HepG2 (cell line): ENCODE data around the gene CAMK1. TPM values are rescaled to one million over a fixed set of nuclear protein-coding genes. Genes with fewer than 3 reads are reported as not detected.

ENCODE experiments used
- CBFB ChIP-seq: sonication (generic); formaldehyde crosslinking; IDR thresholded peaks from 2 replicates; pipeline ENCODE4 v1.4.0; 2020; ENCODE audit warnings: missing genetic modification reagents
- ETV6 ChIP-seq: sonication (generic); formaldehyde crosslinking; conservative IDR thresholded peaks from 2 replicates; pipeline ENCODE4 v1.4.0; 2020; ENCODE audit warnings: missing genetic modification reagents
- HOXD1 ChIP-seq: sonication (generic); formaldehyde crosslinking; IDR thresholded peaks from 2 replicates; pipeline ENCODE4 v1.5.0; 2020; ENCODE audit warnings: missing genetic modification reagents
- IKZF1 ChIP-seq: fragments of 450-650 bp; IDR thresholded peaks from 2 replicates; pipeline ENCODE4 v1.7.1; 2016
- NFIB ChIP-seq: sonication (generic); formaldehyde crosslinking; IDR thresholded peaks from 2 replicates; pipeline ENCODE4 v1.9.0; 2021; ENCODE audit warnings: missing genetic modification reagents, mild to moderate bottlenecking, borderline replicate concordance
- STAG1 ChIP-seq: sonication (generic); formaldehyde crosslinking; IDR thresholded peaks from 2 replicates; pipeline ENCODE4 v1.4.0; 2020; ENCODE audit warnings: missing genetic modification reagents
- ZNF224 ChIP-seq: sonication (generic); formaldehyde crosslinking; IDR thresholded peaks from 2 replicates; pipeline ENCODE4 v1.5.0; 2020; ENCODE audit warnings: mild to moderate bottlenecking, missing genetic modification reagents
- ZNF501 ChIP-seq: sonication (generic); formaldehyde crosslinking; IDR thresholded peaks from 2 replicates; pipeline ENCODE4 v1.5.1; 2020; ENCODE audit warnings: mild to moderate bottlenecking, moderate library complexity, missing genetic modification reagents
- ZNF570 ChIP-seq: sonication (generic); formaldehyde crosslinking; IDR thresholded peaks from 2 replicates; pipeline ENCODE4 v1.4.0; 2020; ENCODE audit warnings: mild to moderate bottlenecking, missing genetic modification reagents, borderline replicate concordance
- ZNF747 ChIP-seq: sonication (generic); formaldehyde crosslinking; IDR thresholded peaks from 2 replicates; pipeline ENCODE4 v1.8.1; 2023; ENCODE audit warnings: missing genetic modification reagents, mild to moderate bottlenecking, borderline replicate concordance
- polyA plus RNA-seq, 8 experiments: library from polyadenylated mRNA; depleted of rRNA in 3 of 8; stranded (reverse) in 7 of 8; unstranded in 1 of 8; fragments of >200 nt; fragmentation: Illumina TruSeq in 4 of 8; extraction: Trizol in 4 of 8; gene quantifications; 2 replicates each; pipeline versions ENCODE4 v1.2.1 to v1.2.3, GENCODE V29; 2011 to 2016; ENCODE audit warnings: low read depth in 4 of 8, missing spikeins in 1 of 8, mixed read lengths in 1 of 8; ENCODE audit not compliant: insufficient read depth in 1 of 8
- total RNA-seq, 5 experiments: library from RNA; depleted of rRNA; stranded (reverse); fragments of >200 nt; fragmentation: Illumina TruSeq; extraction: Trizol; gene quantifications; 2 replicates each; pipeline ENCODE4 v1.2.3, GENCODE V29; 2016; ENCODE audit warnings: low read depth in 1 of 5
- TF ChIP-seq, protein P1 (sequence below): sonication (generic); formaldehyde crosslinking; IDR thresholded peaks from 2 replicates; pipeline ENCODE4 v1.5.0; 2020; ENCODE audit warnings: missing genetic modification reagents, mild to moderate bottlenecking, borderline replicate concordance
- TF ChIP-seq, protein P2 (sequence below): sonication (generic); formaldehyde crosslinking; IDR thresholded peaks from 2 replicates; pipeline ENCODE4 v1.5.1; 2020; ENCODE audit warnings: mild to moderate bottlenecking, missing genetic modification reagents, moderate library complexity
- TF ChIP-seq, protein P3 (sequence below): sonication (generic); formaldehyde crosslinking; IDR thresholded peaks from 2 replicates; pipeline ENCODE4 v1.4.0; 2020; ENCODE audit warnings: mild to moderate bottlenecking, missing genetic modification reagents
- TF ChIP-seq, protein P4 (sequence below): sonication (generic); formaldehyde crosslinking; IDR thresholded peaks from 2 replicates; pipeline ENCODE4 v1.5.1; 2020; ENCODE audit warnings: missing genetic modification reagents, mild to moderate bottlenecking, borderline replicate concordance
- TF ChIP-seq, protein P5 (sequence below): sonication (generic); formaldehyde crosslinking; IDR thresholded peaks from 2 replicates; pipeline ENCODE4 v1.8.0; 2022; ENCODE audit warnings: mild to moderate bottlenecking, missing genetic modification reagents, borderline replicate concordance

The CAMK1 gene
- total and polyA plus RNA-seq, 2 of the 13 experiments (the other 11 are each of a cell fraction or from before 2014, with no cell fraction given) = 26.4 to 53.3 TPM

DNA sequence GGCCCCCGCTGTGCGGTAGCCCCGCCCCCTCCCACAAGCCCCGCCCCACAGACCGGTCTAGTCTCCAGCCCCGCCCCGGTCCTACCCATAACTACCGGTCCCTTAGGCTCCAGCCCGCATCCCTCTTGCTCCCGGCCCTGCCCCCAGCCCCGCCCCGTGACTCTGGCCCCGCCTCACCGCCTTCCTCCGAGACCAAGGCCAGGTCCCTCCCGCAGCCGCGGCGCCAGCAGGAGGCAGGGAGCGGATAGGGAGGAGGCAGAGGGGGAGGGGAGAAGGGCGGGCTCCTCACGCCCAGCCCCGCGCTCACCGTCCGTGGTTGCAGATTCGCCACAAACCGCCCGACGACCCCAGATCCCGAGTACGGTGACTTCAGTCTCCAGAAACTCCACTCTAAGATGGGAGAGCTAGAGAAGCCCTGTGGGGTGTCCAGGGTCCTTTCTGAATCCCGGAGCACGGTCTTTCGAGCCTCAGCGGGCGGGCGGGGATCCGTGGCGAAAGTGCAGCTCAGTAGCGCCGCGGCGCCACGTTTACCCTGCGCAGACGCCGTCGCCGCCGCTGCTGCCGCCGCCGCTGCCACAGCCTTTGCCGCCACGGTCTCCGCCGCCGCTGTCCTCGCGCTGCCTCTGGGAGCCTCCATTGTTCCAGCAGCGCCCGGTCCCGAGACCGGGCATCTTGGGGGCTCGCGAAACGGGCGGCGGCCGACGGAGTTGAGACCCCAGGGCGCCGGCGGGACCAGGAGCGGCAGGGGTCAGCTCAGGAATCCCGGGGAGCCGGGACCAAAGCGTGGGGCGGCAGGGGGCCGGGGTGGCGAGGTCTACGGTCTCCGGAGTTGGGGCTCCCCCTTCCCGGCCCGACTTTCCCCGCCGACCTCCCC, 38.3 kb downstream of the CAMK1 start, which contains the start of gene BRPF1 (continued):
- TF ChIP-seq ZNF747 (CRISPR knock-in tag) (peak; percentile 72; the same call in 1 of the 2 replicates), STAG1 (CRISPR knock-in tag) (no peak), ZNF501 (CRISPR knock-in tag) (peak; percentile 87), IKZF1 (no peak), ZNF570 (no peak), HOXD1 (CRISPR knock-in tag) (no peak; the same call in 1 of the 2 replicates), CBFB (CRISPR knock-in tag) (peak; percentile 76; the same call in 1 of the 2 replicates), ZNF224 (CRISPR knock-in tag) (no peak), ETV6 (0 out of 2 replicates have a peak, but pooled peaks have one; percentile 40), NFIB (no peak)
- TF ChIP-seq, protein P1, sequence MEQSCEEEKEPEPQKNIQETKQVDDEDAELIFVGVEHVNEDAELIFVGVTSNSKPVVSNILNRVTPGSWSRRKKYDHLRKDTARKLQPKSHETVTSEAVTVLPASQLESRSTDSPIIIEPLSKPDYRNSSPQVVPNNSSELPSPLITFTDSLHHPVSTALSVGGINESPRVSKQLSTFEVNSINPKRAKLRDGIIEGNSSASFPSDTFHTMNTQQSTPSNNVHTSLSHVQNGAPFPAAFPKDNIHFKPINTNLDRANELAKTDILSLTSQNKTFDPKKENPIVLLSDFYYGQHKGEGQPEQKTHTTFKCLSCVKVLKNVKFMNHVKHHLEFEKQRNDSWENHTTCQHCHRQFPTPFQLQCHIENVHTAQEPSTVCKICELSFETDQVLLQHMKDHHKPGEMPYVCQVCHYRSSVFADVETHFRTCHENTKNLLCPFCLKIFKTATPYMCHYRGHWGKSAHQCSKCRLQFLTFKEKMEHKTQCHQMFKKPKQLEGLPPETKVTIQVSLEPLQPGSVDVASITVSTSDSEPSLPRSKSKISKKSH (CRISPR knock-in tag) = peak; percentile 64; the same call in 1 of the 2 replicates
- TF ChIP-seq, protein P2, sequence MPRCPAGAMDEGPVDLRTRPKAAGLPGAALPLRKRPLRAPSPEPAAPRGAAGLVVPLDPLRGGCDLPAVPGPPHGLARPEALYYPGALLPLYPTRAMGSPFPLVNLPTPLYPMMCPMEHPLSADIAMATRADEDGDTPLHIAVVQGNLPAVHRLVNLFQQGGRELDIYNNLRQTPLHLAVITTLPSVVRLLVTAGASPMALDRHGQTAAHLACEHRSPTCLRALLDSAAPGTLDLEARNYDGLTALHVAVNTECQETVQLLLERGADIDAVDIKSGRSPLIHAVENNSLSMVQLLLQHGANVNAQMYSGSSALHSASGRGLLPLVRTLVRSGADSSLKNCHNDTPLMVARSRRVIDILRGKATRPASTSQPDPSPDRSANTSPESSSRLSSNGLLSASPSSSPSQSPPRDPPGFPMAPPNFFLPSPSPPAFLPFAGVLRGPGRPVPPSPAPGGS (CRISPR knock-in tag) = no peak; the same call in 1 of the 2 replicates
- TF ChIP-seq, protein P3, sequence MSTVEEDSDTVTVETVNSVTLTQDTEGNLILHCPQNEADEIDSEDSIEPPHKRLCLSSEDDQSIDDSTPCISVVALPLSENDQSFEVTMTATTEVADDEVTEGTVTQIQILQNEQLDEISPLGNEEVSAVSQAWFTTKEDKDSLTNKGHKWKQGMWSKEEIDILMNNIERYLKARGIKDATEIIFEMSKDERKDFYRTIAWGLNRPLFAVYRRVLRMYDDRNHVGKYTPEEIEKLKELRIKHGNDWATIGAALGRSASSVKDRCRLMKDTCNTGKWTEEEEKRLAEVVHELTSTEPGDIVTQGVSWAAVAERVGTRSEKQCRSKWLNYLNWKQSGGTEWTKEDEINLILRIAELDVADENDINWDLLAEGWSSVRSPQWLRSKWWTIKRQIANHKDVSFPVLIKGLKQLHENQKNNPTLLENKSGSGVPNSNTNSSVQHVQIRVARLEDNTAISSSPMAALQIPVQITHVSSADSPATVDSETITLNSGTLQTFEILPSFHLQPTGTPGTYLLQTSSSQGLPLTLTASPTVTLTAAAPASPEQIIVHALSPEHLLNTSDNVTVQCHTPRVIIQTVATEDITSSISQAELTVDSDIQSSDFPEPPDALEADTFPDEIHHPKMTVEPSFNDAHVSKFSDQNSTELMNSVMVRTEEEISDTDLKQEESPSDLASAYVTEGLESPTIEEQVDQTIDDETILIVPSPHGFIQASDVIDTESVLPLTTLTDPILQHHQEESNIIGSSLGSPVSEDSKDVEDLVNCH (CRISPR knock-in tag) = no peak
- TF ChIP-seq, protein P4, sequence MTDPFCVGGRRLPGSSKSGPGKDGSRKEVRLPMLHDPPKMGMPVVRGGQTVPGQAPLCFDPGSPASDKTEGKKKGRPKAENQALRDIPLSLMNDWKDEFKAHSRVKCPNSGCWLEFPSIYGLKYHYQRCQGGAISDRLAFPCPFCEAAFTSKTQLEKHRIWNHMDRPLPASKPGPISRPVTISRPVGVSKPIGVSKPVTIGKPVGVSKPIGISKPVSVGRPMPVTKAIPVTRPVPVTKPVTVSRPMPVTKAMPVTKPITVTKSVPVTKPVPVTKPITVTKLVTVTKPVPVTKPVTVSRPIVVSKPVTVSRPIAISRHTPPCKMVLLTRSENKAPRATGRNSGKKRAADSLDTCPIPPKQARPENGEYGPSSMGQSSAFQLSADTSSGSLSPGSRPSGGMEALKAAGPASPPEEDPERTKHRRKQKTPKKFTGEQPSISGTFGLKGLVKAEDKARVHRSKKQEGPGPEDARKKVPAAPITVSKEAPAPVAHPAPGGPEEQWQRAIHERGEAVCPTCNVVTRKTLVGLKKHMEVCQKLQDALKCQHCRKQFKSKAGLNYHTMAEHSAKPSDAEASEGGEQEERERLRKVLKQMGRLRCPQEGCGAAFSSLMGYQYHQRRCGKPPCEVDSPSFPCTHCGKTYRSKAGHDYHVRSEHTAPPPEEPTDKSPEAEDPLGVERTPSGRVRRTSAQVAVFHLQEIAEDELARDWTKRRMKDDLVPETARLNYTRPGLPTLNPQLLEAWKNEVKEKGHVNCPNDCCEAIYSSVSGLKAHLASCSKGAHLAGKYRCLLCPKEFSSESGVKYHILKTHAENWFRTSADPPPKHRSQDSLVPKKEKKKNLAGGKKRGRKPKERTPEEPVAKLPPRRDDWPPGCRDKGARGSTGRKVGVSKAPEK (CRISPR knock-in tag) = no peak
- TF ChIP-seq, protein P5, sequence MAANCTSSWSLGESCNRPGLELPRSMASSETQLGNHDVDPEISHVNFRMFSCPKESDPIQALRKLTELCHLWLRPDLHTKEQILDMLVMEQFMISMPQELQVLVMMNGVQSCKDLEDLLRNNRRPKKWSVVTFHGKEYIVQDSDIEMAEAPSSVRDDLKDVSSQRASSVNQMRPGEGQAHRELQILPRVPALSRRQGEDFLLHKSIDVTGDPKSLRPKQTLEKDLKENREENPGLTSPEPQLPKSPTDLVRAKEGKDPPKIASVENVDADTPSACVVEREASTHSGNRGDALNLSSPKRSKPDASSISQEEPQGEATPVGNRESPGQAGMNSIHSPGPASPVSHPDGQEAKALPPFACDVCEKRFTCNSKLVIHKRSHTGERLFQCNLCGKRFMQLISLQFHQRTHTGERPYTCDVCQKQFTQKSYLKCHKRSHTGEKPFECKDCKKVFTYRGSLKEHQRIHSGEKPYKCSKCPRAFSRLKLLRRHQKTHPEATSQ (CRISPR knock-in tag) = no peak; the same call in 1 of the 2 replicates
